ENCODE results near the gene HABP4. TPM values are rescaled to one million over a fixed set of nuclear protein-coding genes. Genes with fewer than 3 reads are reported as not detected.
"Not testable (repeated sequence)": the region's sequence is repeated elsewhere in the genome, so short reads cannot be mapped to it uniquely, and the experiment has no call there.

The HABP4 gene
- total RNA-seq, 1 experiment from 2014 or later: 15.2 TPM

GRCh38 chr9:96491880-96492525 lies 42.0 kb downstream of the HABP4 start:
- no peaks in the 10 kb centered on the region for H3K9me3 ChIP-seq (replicated peaks)
- H3K4me3 ChIP-seq: no peak overlapping the region
- peaks cover 13% of the 10 kb centered on the region for H3K36me3 ChIP-seq
- DNase-seq: no peak
- no peak overlapping the region for H3K27ac ChIP-seq
- H3K4me1 ChIP-seq: 0 out of 2 replicates have a peak, but pooled peaks cover 1% of the 10 kb centered on the region
- H3K27me3 ChIP-seq: no peaks in the 10 kb centered on the region

- no peak for DNase-seq
- no peaks in the 10 kb centered on the region for H3K9me3 ChIP-seq (replicated peaks)
- H3K27ac ChIP-seq: no peak overlapping the region
- H3K36me3 ChIP-seq: 0 out of 2 replicates have a peak, but pooled peaks cover 2% of the 10 kb centered on the region
- no peak overlapping the region for H3K4me3 ChIP-seq
- no peaks in the 10 kb centered on the region for H3K27me3 ChIP-seq
- H3K4me1 ChIP-seq: no peaks in the 10 kb centered on the region
Measured at GRCh38 chr9:96492993-96493531, 43.1 kb downstream of the HABP4 start.

GRCh38 chr9:96493757-96494156 lies 43.8 kb downstream of the HABP4 start:
- H3K9me3 ChIP-seq (replicated peaks): no peaks in the 10 kb centered on the region
- H3K36me3 ChIP-seq: 0 out of 2 replicates have a peak, but pooled peaks cover 2% of the 10 kb centered on the region
- no peak overlapping the region for H3K27ac ChIP-seq
- H3K27me3 ChIP-seq: no peaks in the 10 kb centered on the region
- DNase-seq: no peak
- H3K4me1 ChIP-seq: no peaks in the 10 kb centered on the region
- no peak overlapping the region for H3K4me3 ChIP-seq

GRCh38 chr9:96494215-96494800 lies 44.3 kb downstream of the HABP4 start:
- DNase-seq: no peak
- H3K4me3 ChIP-seq: no peak overlapping the region
- H3K27me3 ChIP-seq: no peaks in the 10 kb centered on the region
- 0 out of 2 replicates have a peak, but pooled peaks cover 2% of the 10 kb centered on the region for H3K36me3 ChIP-seq
- H3K27ac ChIP-seq: no peak overlapping the region
- no peaks in the 10 kb centered on the region for H3K4me1 ChIP-seq
- no peaks in the 10 kb centered on the region for H3K9me3 ChIP-seq (replicated peaks)

- DNase-seq: no peak
- no peak overlapping the region for H3K4me3 ChIP-seq
- H3K36me3 ChIP-seq: no peaks in the 10 kb centered on the region
- H3K9me3 ChIP-seq (replicated peaks): no peaks in the 10 kb centered on the region
- H3K27ac ChIP-seq: no peak overlapping the region
- H3K4me1 ChIP-seq: no peaks in the 10 kb centered on the region
- no peaks in the 10 kb centered on the region for H3K27me3 ChIP-seq
Measured at GRCh38 chr9:96495341-96495740, 45.4 kb downstream of the HABP4 start.

GRCh38 chr9:96496368-96497116 lies 46.6 kb downstream of the HABP4 start:
- no peak for DNase-seq
- Histone ChIP-seq H3K9me3 (replicated peaks) (no peaks in the 10 kb centered on the region), H3K27ac (no peak overlapping the region), H3K4me3 (no peak overlapping the region), H3K27me3 (no peaks in the 10 kb centered on the region), H3K36me3 (no peaks in the 10 kb centered on the region), H3K4me1 (no peaks in the 10 kb centered on the region)

- Histone ChIP-seq H3K9me3 (replicated peaks) (no peaks in the 10 kb centered on the region), H3K27me3 (no peaks in the 10 kb centered on the region), H3K27ac (no peak overlapping the region), H3K36me3 (no peaks in the 10 kb centered on the region), H3K4me1 (no peaks in the 10 kb centered on the region), H3K4me3 (no peak overlapping the region)
- no peak for DNase-seq
Measured at GRCh38 chr9:96497117-96497399, 47.1 kb downstream of the HABP4 start.

- no peak overlapping the region for H3K4me3 ChIP-seq
- no peak overlapping the region for H3K27ac ChIP-seq
- H3K36me3 ChIP-seq: no peaks in the 10 kb centered on the region
- no peaks in the 10 kb centered on the region for H3K4me1 ChIP-seq
- no peaks in the 10 kb centered on the region for H3K27me3 ChIP-seq
- DNase-seq: no peak
- H3K9me3 ChIP-seq (replicated peaks): no peaks in the 10 kb centered on the region
Measured at GRCh38 chr9:96498796-96499195, 48.8 kb downstream of the HABP4 start.

- Histone ChIP-seq H3K27me3 (no peaks in the 10 kb centered on the region), H3K9me3 (replicated peaks) (no peaks in the 10 kb centered on the region), H3K27ac (no peak overlapping the region), H3K4me3 (no peak overlapping the region), H3K36me3 (no peaks in the 10 kb centered on the region), H3K4me1 (no peaks in the 10 kb centered on the region)
- no peak for DNase-seq
Measured at GRCh38 chr9:96499257-96499656, 49.3 kb downstream of the HABP4 start.

- H3K36me3 ChIP-seq: no peaks in the 10 kb centered on the region
- H3K9me3 ChIP-seq (replicated peaks): no peaks in the 10 kb centered on the region
- H3K27ac ChIP-seq: no peak overlapping the region
- H3K27me3 ChIP-seq: no peaks in the 10 kb centered on the region
- no peaks in the 10 kb centered on the region for H3K4me1 ChIP-seq
- H3K4me3 ChIP-seq: no peak overlapping the region
- DNase-seq: no peak
Measured at GRCh38 chr9:96500696-96501632, 51.0 kb downstream of the HABP4 start.

- no peak for DNase-seq
- Histone ChIP-seq H3K27ac (no peak overlapping the region), H3K9me3 (replicated peaks) (no peaks in the 10 kb centered on the region), H3K27me3 (no peaks in the 10 kb centered on the region), H3K36me3 (peaks cover 3% of the 10 kb centered on the region; the same call in 1 of the 2 replicates), H3K4me3 (no peak overlapping the region), H3K4me1 (no peaks in the 10 kb centered on the region)
Measured at GRCh38 chr9:96501633-96502538, 51.9 kb downstream of the HABP4 start.

- H3K27ac ChIP-seq: no peak overlapping the region
- peaks cover 3% of the 10 kb centered on the region; the same call in 1 of the 2 replicates for H3K36me3 ChIP-seq
- no peak for DNase-seq
- no peaks in the 10 kb centered on the region for H3K9me3 ChIP-seq (replicated peaks)
- H3K4me3 ChIP-seq: no peak overlapping the region
- H3K27me3 ChIP-seq: no peaks in the 10 kb centered on the region
- no peaks in the 10 kb centered on the region for H3K4me1 ChIP-seq
Measured at GRCh38 chr9:96502539-96503373, 52.8 kb downstream of the HABP4 start.

GRCh38 chr9:96503374-96503748 lies 53.4 kb downstream of the HABP4 start:
- H3K36me3 ChIP-seq; H3K4me3 ChIP-seq; H3K27me3 ChIP-seq; DNase-seq; H3K9me3 ChIP-seq (replicated peaks); H3K4me1 ChIP-seq; H3K27ac ChIP-seq: not testable (repeated sequence)

Measured in SJCRH30 (cell line).